ENCODE measurements around the gene MIS18BP1.
"Not testable (repeated sequence)": the region's sequence is repeated elsewhere in the genome, so short reads cannot be mapped to it uniquely, and the experiment has no call there.

DNA sequence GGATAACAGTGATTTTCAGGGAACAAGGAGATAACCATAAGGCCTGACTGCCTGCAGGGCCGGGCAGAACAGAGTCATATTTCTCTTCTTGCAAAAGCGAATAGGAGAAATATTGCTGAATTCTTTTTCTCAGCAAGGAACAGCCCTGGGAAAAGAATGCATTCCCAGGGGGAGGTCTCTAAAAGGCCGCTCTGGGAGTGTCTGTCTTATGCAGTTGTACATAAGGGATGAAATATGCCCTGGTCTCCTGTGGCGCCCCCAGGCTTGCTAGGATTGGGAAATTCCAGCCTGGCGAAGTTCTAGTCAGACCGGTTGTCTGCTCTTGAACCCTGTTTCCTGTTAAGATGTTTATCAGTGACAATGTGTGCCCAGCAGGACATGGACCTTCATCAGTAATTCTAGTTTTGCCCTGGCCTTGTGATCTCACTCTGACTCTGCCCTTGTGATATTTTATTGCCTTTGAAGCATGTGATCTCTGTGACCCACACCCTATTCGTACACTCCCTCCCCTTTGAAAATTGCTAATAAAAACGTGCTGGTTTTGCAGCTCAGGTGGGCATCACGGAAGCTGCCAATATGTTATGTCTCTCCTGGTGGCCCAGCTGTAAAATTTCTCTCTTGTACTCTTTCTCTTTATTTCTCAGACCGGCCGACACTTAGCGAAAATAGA, 28.9 kb upstream of the MIS18BP1 start:
- TF ChIP-seq CTCF, POLR2AphosphoS5, POLR2A, EP300 (IDR thresholded peaks at IDR 0.05): not testable (repeated sequence)
